GM21423 (cell line): Measurements from ENCODE around the gene ASAH2.
"Not testable (repeated sequence)": the region's sequence is repeated elsewhere in the genome, so short reads cannot be mapped to it uniquely, and the experiment has no call there.

Source experiments
- ATAC-seq: cut with Tn5 transposase; IDR thresholded peaks from one replicate; pipeline ENCODE4 v1.9.1; 2021; ENCODE audit warnings: mild to moderate bottlenecking, moderate library complexity; ENCODE audit not compliant: unreplicated experiment

Gene ASAH2

GRCh38 chr10:50260791-50261281 is 9.5 kb upstream of the ASAH2 start:
- peak; percentile 99 for ATAC-seq

DNA sequence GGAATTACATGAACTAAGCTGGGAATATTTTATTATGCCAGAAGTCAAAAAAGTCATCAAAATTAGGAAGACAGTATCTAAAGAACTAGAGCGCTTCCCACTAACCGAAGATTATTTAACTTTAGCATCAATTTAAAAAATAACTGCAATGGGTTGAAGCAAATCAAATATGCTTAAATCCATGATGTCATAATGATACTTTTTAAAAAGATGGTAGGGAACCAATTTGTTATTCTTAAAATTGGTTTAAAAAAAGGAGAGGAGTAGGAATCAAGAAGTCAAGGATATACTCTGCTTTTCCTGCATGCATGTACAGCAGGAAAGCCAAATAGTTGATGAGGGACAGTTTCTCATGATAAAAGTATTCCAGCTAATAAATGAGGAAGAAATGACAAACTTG is 3.2 kb upstream of the ASAH2 start:
- no peak for ATAC-seq

- ATAC-seq = no peak
These were observed 1.0 kb downstream of the ASAH2 start for GRCh38 chr10:50250096-50250854.

- ATAC-seq = no peak
These were observed 2.7 kb downstream of the ASAH2 start for GRCh38 chr10:50248598-50248997.

GRCh38 chr10:50248062-50248461 is 3.3 kb downstream of the ASAH2 start:
- no peak for ATAC-seq

- ATAC-seq = no peak
These were observed 7.1 kb downstream of the ASAH2 start for GRCh38 chr10:50244201-50244600.

GRCh38 chr10:50242777-50243176 is 8.5 kb downstream of the ASAH2 start:
- no peak for ATAC-seq

DNA sequence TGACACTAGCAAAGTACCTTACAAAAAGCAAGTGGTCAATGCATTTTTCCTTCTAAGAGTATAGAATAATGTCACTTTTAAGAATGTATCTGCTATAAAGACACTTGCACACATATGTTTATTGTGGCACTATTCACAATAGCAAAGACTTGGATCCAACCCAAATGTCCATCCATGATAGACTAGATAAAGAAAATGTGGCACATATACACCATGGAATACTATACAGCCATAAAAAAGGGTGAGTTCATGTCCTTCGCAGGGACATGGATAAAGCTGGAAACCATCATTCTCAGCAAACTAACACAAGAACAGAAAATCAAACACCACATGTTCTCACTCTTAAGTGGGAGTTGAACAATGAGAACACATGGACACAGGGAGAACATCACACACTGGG is 9.8 kb downstream of the ASAH2 start:
- ATAC-seq = not testable (repeated sequence)

GRCh38 chr10:50234486-50234885 is 16.8 kb downstream of the ASAH2 start:
- ATAC-seq = no peak

GRCh38 chr10:50232261-50232639 is 19.1 kb downstream of the ASAH2 start:
- no peak for ATAC-seq

GRCh38 chr10:50231515-50232260 is 19.6 kb downstream of the ASAH2 start:
- no peak for ATAC-seq

- ATAC-seq = no peak
These were observed 21.9 kb downstream of the ASAH2 start for GRCh38 chr10:50229460-50229859.

DNA sequence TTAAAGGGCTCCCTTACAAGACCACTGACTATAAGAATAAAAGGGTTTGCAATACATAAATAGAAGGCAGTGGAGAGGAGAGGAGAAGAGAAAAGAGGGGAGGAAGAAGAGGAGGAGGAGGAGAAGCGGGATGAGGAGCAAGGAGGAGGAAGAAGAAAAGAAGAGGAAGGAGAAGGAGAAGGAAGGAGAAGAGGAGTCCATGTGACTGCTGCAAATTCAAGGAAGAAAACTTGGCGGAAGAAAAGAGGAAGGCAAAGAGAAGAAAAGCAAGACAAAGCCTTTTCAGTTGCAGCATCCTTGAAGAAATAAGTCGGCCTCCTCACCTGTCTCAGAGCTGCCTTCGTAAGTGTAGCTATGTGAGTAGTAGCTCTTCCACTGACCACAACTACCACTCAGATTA is 22.6 kb downstream of the ASAH2 start:
- ATAC-seq = no peak

GRCh38 chr10:50226610-50227009 is 24.7 kb downstream of the ASAH2 start:
- ATAC-seq = no peak

- ATAC-seq = peak; percentile 92
These were observed 26.9 kb downstream of the ASAH2 start for GRCh38 chr10:50224330-50224952.

DNA sequence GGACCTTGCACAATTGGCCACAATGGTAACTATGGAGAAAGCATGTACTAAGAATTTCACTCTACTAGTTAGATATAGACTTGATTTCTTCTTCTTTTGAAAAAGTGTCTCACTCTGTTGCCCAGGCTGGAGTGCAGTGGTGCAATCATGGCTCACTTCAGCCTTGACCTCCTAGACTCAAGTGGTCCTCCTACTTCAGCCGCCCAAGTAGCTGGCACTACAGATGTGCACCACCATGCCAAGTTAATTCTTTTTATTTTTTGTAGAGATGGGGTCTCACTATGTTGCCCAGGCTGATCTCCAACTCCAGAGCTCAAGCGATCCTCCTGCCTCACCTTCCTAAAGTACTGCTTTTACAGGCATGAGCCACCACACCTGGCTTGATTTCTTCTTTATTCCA is 29.1 kb downstream of the ASAH2 start:
- ATAC-seq = no peak

- no peak for ATAC-seq
These were observed 29.8 kb downstream of the ASAH2 start for GRCh38 chr10:50221470-50221869.

DNA sequence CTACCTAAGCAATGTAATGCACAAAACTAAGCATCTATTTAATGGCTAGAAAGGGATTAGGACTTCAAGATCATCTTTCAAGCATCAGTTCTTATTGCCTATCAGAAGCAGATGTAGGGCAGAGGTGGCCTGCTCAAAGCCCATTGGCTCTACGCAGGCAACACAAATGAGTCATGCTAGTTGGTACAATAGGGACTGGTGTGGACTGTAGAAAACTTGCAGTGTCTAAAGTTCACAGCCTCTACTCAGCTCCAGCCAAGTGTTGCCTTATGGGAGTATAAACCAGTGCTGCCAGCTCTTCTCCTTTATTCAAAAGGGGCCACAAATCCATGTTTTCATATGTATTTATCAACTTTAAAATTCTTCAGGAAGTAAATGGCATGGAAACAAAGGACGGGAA is 31.7 kb downstream of the ASAH2 start:
- no peak for ATAC-seq

GRCh38 chr10:50219200-50219599 is 32.1 kb downstream of the ASAH2 start:
- no peak for ATAC-seq

GRCh38 chr10:50216894-50217293 is 34.4 kb downstream of the ASAH2 start:
- ATAC-seq = no peak

GRCh38 chr10:50216418-50216817 is 34.9 kb downstream of the ASAH2 start:
- ATAC-seq = no peak

DNA sequence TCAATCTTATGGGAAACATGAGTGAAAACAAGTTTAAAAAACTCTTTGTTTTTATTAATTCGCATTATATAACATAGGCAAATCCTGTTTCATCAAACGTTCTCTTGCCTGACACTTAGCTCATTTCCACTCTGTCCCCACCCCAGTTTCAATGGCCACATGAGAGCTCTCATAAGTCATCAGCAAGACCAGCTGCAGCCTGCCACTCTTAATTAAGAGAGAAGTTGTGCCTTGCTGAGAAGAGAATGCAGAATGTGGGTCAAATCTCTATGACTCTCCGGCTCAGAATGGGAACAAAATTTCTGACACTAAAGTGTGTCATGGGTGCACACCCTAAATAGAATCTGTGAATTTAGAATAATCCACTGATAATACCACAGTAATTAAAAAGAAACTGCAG is 39.6 kb downstream of the ASAH2 start:
- ATAC-seq = no peak
